A549 (cell line): ENCODE results near the gene ANKRD13C.

Experiments
- CTCF ChIP-seq: fragments of >200 bp; sonication (Bioruptor Twin); formaldehyde crosslinking; IDR thresholded peaks from 3 replicates; pipeline ENCODE4 v1.5.1; 2016
- HDAC2 ChIP-seq: fragments of 200-600 bp; sonication (generic); IDR thresholded peaks from 2 replicates; pipeline ENCODE4 v1.6.1; 2016
- MAX ChIP-seq: IDR thresholded peaks from 2 replicates; pipeline ENCODE4 v1.6.1; 2012
- POLR2A ChIP-seq: IDR thresholded peaks from 2 replicates; pipeline ENCODE4 v1.6.1; 2012; ENCODE audit warnings: mild to moderate bottlenecking, low read length
- RAD21 ChIP-seq, 2 experiments: fragments of >200 bp in 1 of 2; sonication (Bioruptor Twin) in 1 of 2; formaldehyde crosslinking in 1 of 2; IDR thresholded peaks in 1 of 2; conservative IDR thresholded peaks in 1 of 2; 2 replicates in 1 of 2; 3 replicates in 1 of 2; pipeline ENCODE4 v1.6.1; 2012 to 2018; ENCODE audit warnings: inconsistent platforms in 1 of 2
- RCOR1 ChIP-seq: fragments of 150-350 bp; IDR thresholded peaks from 2 replicates; pipeline ENCODE4 v1.6.1; 2014; ENCODE audit warnings: antibody characterized with exemption, low read length, low read depth
- USF2 ChIP-seq: fragments of 450-650 bp; IDR thresholded peaks from 2 replicates; pipeline ENCODE4 v1.6.1; 2014; ENCODE audit warnings: antibody characterized with exemption

GRCh38 chr1:70334436-70334835 lies 20.1 kb downstream of the ANKRD13C start:
- TF ChIP-seq RAD21 (conservative IDR thresholded peaks at IDR 0.05 in 1 of 2, IDR thresholded peaks at IDR 0.05 in 1 of 2): no peak
- no peak for TF ChIP-seq HDAC2
- no peak for TF ChIP-seq RCOR1
- no peak for TF ChIP-seq USF2
- no peak for TF ChIP-seq POLR2A
- no peak for TF ChIP-seq CTCF
- no peak for TF ChIP-seq MAX
